HL-60 (cell line): Measurements from ENCODE around the gene MEG3.

Experiments used
- DNase-seq, 2 experiments: peaks; one replicate each; pipeline ENCODE4 v3.0.0-alpha.2; 2010 to 2020; ENCODE audit warnings: low read depth in 1 of 2, low spot score in 1 of 2
- H3K27ac ChIP-seq: fragments of 250-450 bp; sonication (Bioruptor Pico); replicated peaks from 2 replicates; pipeline ENCODE4 v1.5.1; 2020; ENCODE audit warnings: mild to moderate bottlenecking, moderate library complexity
- H3K27me3 ChIP-seq: fragments of 250-450 bp; sonication (Bioruptor Pico); 2 replicates; pipeline ENCODE4 v1.5.1; 2021; ENCODE audit warnings: mild to moderate bottlenecking, moderate library complexity; ENCODE audit not compliant: insufficient read depth, poor library complexity, severe bottlenecking
- H3K4me3 ChIP-seq: replicated peaks from 2 replicates; pipeline ENCODE4 v1.5.1; 2011; ENCODE audit warnings: mild to moderate bottlenecking, control low read depth, low read length; ENCODE audit not compliant: insufficient read depth
- CTCF ChIP-seq: IDR thresholded peaks from one replicate; pipeline ENCODE4 v1.5.1; 2011; ENCODE audit warnings: low read length, control low read depth, inconsistent platforms; ENCODE audit not compliant: insufficient read depth
- GABPA ChIP-seq: IDR thresholded peaks from 2 replicates; pipeline ENCODE4 v1.6.1; 2012; ENCODE audit warnings: low read depth
- POLR2AphosphoS5 ChIP-seq: IDR thresholded peaks from 2 replicates; pipeline ENCODE4 v1.6.1; 2012; ENCODE audit warnings: low read depth
- REST ChIP-seq: IDR thresholded peaks from 2 replicates; pipeline ENCODE4 v1.6.1; 2012; ENCODE audit warnings: low read depth; ENCODE audit not compliant: insufficient replicate concordance
- SPI1 ChIP-seq: IDR thresholded peaks from 2 replicates; pipeline ENCODE4 v1.6.1; 2012; ENCODE audit warnings: low read depth, mild to moderate bottlenecking, borderline replicate concordance

The MEG3 gene

GRCh38 chr14:100820957-100821356 lies 5.0 kb upstream of the MEG3 start:
- no peak for TF ChIP-seq CTCF
- TF ChIP-seq REST = no peak
- TF ChIP-seq SPI1 = no peak
- TF ChIP-seq POLR2AphosphoS5 = no peak
- TF ChIP-seq GABPA = no peak
- Histone ChIP-seq H3K4me3 (no peak overlapping the region), H3K27me3 (peaks cover 5% of the 10 kb centered on the region), H3K27ac (no peak overlapping the region)
- DNase-seq = no peak

GRCh38 chr14:100822013-100822412 lies 3.9 kb upstream of the MEG3 start:
- H3K4me3 ChIP-seq = no peak overlapping the region
- no peak for DNase-seq
- TF ChIP-seq GABPA (no peak), POLR2AphosphoS5 (no peak), CTCF (no peak), REST (no peak), SPI1 (no peak)
- H3K27ac ChIP-seq = no peak overlapping the region
- H3K27me3 ChIP-seq = peaks cover 8% of the 10 kb centered on the region

- H3K4me3 ChIP-seq = no peak overlapping the region
- DNase-seq = no peak
- peaks cover 8% of the 10 kb centered on the region for H3K27me3 ChIP-seq
- TF ChIP-seq CTCF (no peak), POLR2AphosphoS5 (no peak), SPI1 (no peak), REST (no peak), GABPA (no peak)
- H3K27ac ChIP-seq = no peak overlapping the region
Observed at GRCh38 chr14:100822532-100823296, 3.2 kb upstream of the MEG3 start.
